ENCODE measurements around the gene ZDHHC14.
"Not testable (repeated sequence)": the region's sequence is repeated elsewhere in the genome, so short reads cannot be mapped to it uniquely, and the experiment has no call there.

DNA sequence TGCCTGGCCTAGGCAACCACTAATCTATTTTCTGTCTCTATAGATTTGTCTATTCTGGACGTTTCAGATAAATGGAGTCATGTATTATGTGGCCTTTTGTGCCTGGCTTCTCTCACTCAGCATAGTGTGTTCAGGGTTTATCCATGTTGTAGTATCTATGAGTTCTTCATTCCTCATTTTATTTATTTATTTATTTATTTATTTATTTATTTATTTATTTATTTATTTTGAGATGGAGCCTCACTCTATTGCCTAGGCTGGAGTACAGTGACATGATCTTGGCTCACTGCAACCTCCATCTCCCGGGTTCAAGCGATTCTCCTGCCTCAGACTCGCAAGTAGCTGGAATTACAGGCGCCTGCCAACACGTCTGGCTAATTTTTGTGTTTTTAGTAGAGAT is 86.3 kb downstream of the ZDHHC14 start:
- TF ChIP-seq, protein P1, sequence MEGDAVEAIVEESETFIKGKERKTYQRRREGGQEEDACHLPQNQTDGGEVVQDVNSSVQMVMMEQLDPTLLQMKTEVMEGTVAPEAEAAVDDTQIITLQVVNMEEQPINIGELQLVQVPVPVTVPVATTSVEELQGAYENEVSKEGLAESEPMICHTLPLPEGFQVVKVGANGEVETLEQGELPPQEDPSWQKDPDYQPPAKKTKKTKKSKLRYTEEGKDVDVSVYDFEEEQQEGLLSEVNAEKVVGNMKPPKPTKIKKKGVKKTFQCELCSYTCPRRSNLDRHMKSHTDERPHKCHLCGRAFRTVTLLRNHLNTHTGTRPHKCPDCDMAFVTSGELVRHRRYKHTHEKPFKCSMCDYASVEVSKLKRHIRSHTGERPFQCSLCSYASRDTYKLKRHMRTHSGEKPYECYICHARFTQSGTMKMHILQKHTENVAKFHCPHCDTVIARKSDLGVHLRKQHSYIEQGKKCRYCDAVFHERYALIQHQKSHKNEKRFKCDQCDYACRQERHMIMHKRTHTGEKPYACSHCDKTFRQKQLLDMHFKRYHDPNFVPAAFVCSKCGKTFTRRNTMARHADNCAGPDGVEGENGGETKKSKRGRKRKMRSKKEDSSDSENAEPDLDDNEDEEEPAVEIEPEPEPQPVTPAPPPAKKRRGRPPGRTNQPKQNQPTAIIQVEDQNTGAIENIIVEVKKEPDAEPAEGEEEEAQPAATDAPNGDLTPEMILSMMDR (conservative IDR thresholded peaks at IDR 0.05; ENCODE audit: low read depth, low read length), result not testable (repeated sequence)
- TF ChIP-seq EZH2 (IDR thresholded peaks at IDR 0.05; ENCODE audit: borderline replicate concordance, low read depth, low read length, poor library complexity, severe bottlenecking), result not testable (repeated sequence)

Measured in A673 (cell line).